ENCODE measurements around the gene MYBPHL. TPM values are rescaled to one million over a fixed set of nuclear protein-coding genes. Genes with fewer than 3 reads are reported as not detected.

MYBPHL gene
- total RNA-seq, 4 donors from 2014 or later: 0.76 TPM; not detected in 3

DNA sequence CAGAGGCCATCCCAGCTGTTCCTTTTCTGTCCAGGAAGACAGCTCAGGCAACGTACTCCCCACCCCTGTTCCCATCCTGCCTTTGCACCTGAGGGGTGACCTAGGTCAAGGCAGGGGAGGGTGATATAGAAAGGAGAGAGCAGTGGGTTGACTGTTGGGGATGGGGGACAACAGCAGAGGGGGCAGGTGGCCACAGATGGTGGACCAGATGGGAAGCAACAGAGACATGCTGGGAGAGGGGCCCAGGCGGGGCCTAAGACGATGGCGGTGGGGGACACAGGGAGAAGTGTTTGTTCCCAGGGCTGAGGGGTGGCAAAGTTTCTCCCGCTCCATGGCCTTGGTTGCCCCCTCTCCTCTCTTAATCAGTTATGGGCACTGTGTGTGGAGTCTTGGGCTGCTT is 51.1 kb downstream of the MYBPHL start:
- H3K27me3 ChIP-seq: no peaks in the 10 kb centered on the region
- peaks cover 0 to 14% of the 10 kb centered on the region in 2 donors for H3K4me1 ChIP-seq
- no peak overlapping the region for H3K4me3 ChIP-seq
- no peak overlapping the region for H3K27ac ChIP-seq
- no peaks in the 10 kb centered on the region for H3K36me3 ChIP-seq
- DNase-seq: no peak
- no peaks in the 10 kb centered on the region for H3K9me3 ChIP-seq
- intact Hi-C loops (cut with DNase I; ENCODE audit: low total_unique reads): no loop called here
- TF ChIP-seq POLR2A (IDR thresholded peaks at IDR 0.05): no peak
- TF ChIP-seq, protein P1, sequence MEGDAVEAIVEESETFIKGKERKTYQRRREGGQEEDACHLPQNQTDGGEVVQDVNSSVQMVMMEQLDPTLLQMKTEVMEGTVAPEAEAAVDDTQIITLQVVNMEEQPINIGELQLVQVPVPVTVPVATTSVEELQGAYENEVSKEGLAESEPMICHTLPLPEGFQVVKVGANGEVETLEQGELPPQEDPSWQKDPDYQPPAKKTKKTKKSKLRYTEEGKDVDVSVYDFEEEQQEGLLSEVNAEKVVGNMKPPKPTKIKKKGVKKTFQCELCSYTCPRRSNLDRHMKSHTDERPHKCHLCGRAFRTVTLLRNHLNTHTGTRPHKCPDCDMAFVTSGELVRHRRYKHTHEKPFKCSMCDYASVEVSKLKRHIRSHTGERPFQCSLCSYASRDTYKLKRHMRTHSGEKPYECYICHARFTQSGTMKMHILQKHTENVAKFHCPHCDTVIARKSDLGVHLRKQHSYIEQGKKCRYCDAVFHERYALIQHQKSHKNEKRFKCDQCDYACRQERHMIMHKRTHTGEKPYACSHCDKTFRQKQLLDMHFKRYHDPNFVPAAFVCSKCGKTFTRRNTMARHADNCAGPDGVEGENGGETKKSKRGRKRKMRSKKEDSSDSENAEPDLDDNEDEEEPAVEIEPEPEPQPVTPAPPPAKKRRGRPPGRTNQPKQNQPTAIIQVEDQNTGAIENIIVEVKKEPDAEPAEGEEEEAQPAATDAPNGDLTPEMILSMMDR (IDR thresholded peaks at IDR 0.05): no peak

DNA sequence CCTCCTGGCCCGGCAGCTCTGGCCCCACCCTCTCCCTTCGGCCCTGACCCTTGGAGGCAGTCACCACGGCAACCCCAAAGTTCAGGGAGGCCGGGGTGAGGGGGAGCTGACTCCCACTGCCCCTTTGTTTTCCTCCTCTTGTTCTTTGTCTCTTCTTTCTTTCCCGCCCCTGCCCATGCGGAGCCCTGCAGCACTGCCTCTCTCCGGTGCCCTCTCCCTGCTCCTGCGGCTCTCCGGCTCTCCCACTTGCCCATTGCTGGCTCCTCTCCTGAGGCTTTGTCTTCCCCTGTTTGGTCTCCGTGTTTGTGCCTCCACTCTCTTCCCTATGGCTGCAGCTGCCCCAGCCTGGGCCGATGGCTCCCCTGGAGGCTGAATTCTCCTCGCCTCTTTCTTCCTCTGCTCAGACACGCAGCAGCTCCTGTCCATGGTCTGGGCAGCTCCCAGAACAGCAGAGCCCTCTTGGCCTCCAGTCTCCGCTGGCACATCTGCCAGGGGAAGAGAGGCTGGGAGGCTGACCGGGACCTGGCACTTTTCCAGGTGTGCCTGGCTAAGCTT is 51.6 kb downstream of the MYBPHL start:
- Histone ChIP-seq H3K36me3 (no peaks in the 10 kb centered on the region), H3K9me3 (no peaks in the 10 kb centered on the region), H3K4me1 (peaks cover 0 to 14% of the 10 kb centered on the region in 2 donors), H3K27me3 (no peaks in the 10 kb centered on the region), H3K27ac (peak overlapping the region in 1 of 2 donors; percentile 63), H3K4me3 (no peak overlapping the region)
- TF ChIP-seq, protein P1 (IDR thresholded peaks at IDR 0.05): no peak
- TF ChIP-seq POLR2A (IDR thresholded peaks at IDR 0.05): no peak
- DNase-seq: no peak
- intact Hi-C loops (cut with DNase I; ENCODE audit: low total_unique reads): no loop called here

DNA sequence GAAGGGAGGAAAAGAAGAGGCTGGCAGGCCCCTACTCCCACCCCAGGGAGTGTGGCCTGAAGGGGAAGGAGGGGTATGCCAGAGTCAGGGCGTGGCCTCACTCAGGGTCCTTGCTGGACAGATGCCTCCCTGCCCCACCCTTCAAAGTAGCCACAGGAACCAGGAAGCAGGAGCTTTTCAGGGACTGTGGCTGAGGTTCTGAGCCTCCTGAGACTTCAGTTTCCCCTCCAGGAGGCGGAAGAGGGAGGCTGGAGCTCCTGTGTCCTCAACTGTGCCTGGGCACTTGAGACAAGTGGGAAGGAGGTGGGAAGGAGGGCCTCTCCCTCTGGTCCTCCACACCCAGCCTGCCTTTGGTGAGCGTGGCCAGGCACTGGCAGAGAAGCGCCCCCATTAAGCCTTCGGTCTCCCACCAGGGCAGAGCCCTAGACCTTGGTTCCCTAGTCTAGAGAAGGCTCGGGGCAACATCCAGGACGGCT is 52.2 kb downstream of the MYBPHL start:
- peak overlapping the region; percentile 63 to 72 for H3K27ac ChIP-seq
- no peak overlapping the region for H3K4me3 ChIP-seq
- H3K36me3 ChIP-seq: no peaks in the 10 kb centered on the region
- peaks cover 0 to 14% of the 10 kb centered on the region in 2 donors for H3K4me1 ChIP-seq
- no peak for DNase-seq
- no peaks in the 10 kb centered on the region for H3K9me3 ChIP-seq
- intact Hi-C loops (cut with DNase I; ENCODE audit: low total_unique reads): no loop called here
- no peak for TF ChIP-seq POLR2A (IDR thresholded peaks at IDR 0.05)
- TF ChIP-seq, protein P1 (IDR thresholded peaks at IDR 0.05): no peak
- H3K27me3 ChIP-seq: no peaks in the 10 kb centered on the region

DNA sequence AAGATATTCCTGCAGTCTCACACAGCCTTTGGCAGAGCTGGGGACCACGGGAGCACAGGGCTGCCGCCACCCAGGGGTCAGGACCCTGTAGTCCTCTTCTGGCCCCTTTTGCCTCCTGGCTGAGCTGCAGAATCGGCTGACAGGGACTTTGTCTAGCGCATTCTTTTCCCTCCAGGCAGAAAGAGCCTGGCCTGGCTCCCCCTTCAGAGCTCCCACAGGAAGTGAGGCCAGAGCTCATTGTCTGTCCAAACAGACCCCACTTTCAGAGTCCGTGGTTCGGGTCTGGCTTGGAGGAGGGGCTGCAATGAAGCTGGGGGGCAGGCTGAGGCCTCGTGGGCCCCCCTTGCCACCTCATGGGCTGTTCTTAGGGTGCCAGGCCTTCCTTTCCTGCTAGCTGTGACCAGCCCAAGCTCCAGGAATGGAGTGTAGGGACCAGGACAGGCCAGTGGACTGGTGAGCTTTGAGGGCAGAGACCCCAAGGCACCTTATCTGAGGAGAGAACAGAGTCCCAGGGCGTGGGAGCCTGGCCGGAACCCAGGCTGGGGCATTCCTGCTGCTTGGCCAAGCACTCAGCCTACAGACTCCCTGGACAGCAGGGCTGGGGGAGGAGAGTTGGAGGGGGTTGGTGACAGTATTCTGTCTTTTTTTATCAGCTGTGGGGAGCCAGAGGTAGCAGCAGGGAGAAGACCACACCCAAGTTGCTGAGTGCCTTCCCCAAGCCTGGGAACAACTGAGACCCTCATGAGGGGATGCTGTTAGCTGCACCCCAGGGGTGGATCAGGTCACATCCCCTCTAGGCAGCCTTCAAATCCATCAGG is 52.8 kb downstream of the MYBPHL start:
- no peak overlapping the region for H3K4me3 ChIP-seq
- no peaks in the 10 kb centered on the region for H3K27me3 ChIP-seq
- intact Hi-C loops (cut with DNase I; ENCODE audit: low total_unique reads): no loop called here

More for the DNA sequence above, 52.8 kb downstream of the MYBPHL start:
- TF ChIP-seq, protein P1 (IDR thresholded peaks at IDR 0.05): no peak
- no peak for TF ChIP-seq POLR2A (IDR thresholded peaks at IDR 0.05)
- DNase-seq: no peak
- no peaks in the 10 kb centered on the region for H3K36me3 ChIP-seq
- peak overlapping the region; percentile 63 to 72 for H3K27ac ChIP-seq
- peaks cover 0 to 16% of the 10 kb centered on the region in 2 donors for H3K4me1 ChIP-seq
- H3K9me3 ChIP-seq: no peaks in the 10 kb centered on the region

Data from uterus (tissue), 4 donors.